Measurements from ENCODE around the gene IMPA2. TPM values are rescaled to one million over a fixed set of nuclear protein-coding genes. Genes with fewer than 3 reads are reported as not detected.

The IMPA2 gene
- total RNA-seq, 1 experiment from 2014 or later, result 113 TPM

DNA sequence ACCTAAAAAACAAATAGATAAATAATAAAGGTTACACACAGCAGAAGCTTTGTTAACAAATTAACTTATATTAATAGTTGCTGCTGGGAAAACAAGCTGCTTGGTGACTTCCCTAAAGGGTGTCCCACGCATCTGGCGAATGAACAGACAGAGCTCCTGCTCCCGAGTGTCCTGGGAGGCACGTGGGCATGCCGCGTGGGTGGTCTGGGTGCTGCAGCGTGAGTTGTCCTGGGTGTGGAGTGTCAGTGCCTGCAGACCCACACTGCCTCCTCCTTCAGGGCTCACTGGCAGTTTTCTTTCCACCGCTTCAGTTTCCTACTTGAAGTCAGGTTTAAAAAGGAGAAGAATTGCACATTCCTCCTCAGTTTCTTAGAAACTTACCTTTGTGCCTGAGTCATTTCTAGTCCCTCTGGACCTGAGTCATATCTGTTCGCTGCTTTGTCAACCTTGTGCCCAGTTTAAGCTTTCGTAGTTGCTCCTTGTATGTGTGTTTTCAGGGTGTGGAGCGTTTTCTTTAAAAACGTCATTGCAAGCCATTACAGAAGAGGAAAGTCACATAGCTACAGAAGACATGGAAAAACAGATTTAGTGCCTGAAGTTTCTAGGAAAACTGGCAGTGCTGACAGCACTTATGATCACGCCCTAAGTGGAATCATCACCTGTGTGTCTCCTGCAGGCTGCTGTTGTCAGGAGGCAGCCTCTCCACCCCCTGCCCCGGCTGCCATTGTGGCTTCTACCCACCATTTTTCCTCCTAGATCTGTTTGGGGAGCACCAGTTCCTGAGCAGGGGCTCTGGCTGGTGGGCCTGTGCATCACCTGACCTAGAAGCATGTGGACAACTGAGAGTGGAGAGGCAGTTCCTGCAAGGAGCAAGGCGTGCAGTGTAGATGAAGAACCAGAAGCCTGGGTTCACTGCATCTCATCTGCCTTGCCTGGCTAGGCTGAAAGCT is 24.5 kb downstream of the IMPA2 start (continued):
- TF ChIP-seq, protein P1, sequence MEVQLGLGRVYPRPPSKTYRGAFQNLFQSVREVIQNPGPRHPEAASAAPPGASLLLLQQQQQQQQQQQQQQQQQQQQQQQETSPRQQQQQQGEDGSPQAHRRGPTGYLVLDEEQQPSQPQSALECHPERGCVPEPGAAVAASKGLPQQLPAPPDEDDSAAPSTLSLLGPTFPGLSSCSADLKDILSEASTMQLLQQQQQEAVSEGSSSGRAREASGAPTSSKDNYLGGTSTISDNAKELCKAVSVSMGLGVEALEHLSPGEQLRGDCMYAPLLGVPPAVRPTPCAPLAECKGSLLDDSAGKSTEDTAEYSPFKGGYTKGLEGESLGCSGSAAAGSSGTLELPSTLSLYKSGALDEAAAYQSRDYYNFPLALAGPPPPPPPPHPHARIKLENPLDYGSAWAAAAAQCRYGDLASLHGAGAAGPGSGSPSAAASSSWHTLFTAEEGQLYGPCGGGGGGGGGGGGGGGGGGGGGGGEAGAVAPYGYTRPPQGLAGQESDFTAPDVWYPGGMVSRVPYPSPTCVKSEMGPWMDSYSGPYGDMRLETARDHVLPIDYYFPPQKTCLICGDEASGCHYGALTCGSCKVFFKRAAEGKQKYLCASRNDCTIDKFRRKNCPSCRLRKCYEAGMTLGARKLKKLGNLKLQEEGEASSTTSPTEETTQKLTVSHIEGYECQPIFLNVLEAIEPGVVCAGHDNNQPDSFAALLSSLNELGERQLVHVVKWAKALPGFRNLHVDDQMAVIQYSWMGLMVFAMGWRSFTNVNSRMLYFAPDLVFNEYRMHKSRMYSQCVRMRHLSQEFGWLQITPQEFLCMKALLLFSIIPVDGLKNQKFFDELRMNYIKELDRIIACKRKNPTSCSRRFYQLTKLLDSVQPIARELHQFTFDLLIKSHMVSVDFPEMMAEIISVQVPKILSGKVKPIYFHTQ (CRISPR knock-in tag; IDR thresholded peaks at IDR 0.05), result no peak
- TF ChIP-seq, protein P2, sequence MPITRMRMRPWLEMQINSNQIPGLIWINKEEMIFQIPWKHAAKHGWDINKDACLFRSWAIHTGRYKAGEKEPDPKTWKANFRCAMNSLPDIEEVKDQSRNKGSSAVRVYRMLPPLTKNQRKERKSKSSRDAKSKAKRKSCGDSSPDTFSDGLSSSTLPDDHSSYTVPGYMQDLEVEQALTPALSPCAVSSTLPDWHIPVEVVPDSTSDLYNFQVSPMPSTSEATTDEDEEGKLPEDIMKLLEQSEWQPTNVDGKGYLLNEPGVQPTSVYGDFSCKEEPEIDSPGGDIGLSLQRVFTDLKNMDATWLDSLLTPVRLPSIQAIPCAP (CRISPR knock-in tag; IDR thresholded peaks at IDR 0.05), result no peak
- TF ChIP-seq FOXK1 (CRISPR knock-in tag; IDR thresholded peaks at IDR 0.05), result no peak

DNA sequence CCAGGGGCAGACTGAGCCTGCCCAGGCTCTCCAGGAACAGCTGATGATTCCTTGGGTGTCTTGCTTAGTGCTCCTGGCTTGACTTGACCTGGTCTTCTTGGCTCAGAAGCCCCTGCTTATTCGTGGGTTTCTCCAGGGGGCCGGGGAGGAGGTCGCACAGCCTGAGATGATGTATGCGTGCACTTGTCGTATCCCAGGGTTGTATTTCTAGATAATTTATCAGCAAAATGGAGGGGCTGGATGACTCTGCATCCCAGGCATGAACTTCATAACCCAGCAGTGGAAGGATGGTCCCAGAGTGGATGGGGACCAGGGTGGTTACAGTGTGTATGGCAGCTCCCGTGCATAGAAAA is 25.2 kb downstream of the IMPA2 start:
- Mint-ChIP-seq H3K27ac (no peak overlapping the region), H3K9me3 (no peaks in the 10 kb centered on the region), H3K4me3 (no peak overlapping the region), H3K4me1 (no peaks in the 10 kb centered on the region), H3K27me3 (ENCODE audit: low read depth) (no peaks in the 10 kb centered on the region), H3K36me3 (peaks cover 52% of the 10 kb centered on the region)
- ChIA-PET CTCF (no interaction called here), POLR2A (no interaction called here)
- ATAC-seq, result no peak
- DNase-seq (ENCODE audit: low spot score), result no peak
- TF ChIP-seq ESRRA (CRISPR knock-in tag; IDR thresholded peaks at IDR 0.05; ENCODE audit: borderline replicate concordance) (no peak), ZNF416 (CRISPR knock-in tag; IDR thresholded peaks at IDR 0.05) (no peak), FOXK1 (CRISPR knock-in tag; IDR thresholded peaks at IDR 0.05) (no peak), ELF4 (CRISPR knock-in tag; IDR thresholded peaks at IDR 0.05; ENCODE audit: low read depth) (no peak), ZNF232 (CRISPR knock-in tag; IDR thresholded peaks at IDR 0.05) (no peak), SMAD3 (CRISPR knock-in tag; IDR thresholded peaks at IDR 0.05; ENCODE audit: borderline replicate concordance) (no peak), NFYB (CRISPR knock-in tag; conservative IDR thresholded peaks at IDR 0.05; ENCODE audit: low read depth) (no peak), SMAD4 (CRISPR knock-in tag; IDR thresholded peaks at IDR 0.05) (no peak), ZNF671 (CRISPR knock-in tag; IDR thresholded peaks at IDR 0.05) (no peak)
- TF ChIP-seq, protein P3, sequence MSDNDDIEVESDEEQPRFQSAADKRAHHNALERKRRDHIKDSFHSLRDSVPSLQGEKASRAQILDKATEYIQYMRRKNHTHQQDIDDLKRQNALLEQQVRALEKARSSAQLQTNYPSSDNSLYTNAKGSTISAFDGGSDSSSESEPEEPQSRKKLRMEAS (CRISPR knock-in tag; IDR thresholded peaks at IDR 0.05), result no peak
- TF ChIP-seq, protein P4, sequence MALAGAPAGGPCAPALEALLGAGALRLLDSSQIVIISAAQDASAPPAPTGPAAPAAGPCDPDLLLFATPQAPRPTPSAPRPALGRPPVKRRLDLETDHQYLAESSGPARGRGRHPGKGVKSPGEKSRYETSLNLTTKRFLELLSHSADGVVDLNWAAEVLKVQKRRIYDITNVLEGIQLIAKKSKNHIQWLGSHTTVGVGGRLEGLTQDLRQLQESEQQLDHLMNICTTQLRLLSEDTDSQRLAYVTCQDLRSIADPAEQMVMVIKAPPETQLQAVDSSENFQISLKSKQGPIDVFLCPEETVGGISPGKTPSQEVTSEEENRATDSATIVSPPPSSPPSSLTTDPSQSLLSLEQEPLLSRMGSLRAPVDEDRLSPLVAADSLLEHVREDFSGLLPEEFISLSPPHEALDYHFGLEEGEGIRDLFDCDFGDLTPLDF (CRISPR knock-in tag; IDR thresholded peaks at IDR 0.05), result no peak
- TF ChIP-seq, protein P5, sequence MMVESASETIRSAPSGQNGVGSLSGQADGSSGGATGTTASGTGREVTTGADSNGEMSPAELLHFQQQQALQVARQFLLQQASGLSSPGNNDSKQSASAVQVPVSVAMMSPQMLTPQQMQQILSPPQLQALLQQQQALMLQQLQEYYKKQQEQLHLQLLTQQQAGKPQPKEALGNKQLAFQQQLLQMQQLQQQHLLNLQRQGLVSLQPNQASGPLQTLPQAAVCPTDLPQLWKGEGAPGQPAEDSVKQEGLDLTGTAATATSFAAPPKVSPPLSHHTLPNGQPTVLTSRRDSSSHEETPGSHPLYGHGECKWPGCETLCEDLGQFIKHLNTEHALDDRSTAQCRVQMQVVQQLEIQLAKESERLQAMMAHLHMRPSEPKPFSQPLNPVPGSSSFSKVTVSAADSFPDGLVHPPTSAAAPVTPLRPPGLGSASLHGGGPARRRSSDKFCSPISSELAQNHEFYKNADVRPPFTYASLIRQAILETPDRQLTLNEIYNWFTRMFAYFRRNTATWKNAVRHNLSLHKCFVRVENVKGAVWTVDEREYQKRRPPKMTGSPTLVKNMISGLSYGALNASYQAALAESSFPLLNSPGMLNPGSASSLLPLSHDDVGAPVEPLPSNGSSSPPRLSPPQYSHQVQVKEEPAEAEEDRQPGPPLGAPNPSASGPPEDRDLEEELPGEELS (CRISPR knock-in tag; IDR thresholded peaks at IDR 0.05), result no peak
- TF ChIP-seq, protein P6, sequence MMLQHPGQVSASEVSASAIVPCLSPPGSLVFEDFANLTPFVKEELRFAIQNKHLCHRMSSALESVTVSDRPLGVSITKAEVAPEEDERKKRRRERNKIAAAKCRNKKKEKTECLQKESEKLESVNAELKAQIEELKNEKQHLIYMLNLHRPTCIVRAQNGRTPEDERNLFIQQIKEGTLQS (CRISPR knock-in tag; conservative IDR thresholded peaks at IDR 0.05), result no peak
- TF ChIP-seq, protein P7, sequence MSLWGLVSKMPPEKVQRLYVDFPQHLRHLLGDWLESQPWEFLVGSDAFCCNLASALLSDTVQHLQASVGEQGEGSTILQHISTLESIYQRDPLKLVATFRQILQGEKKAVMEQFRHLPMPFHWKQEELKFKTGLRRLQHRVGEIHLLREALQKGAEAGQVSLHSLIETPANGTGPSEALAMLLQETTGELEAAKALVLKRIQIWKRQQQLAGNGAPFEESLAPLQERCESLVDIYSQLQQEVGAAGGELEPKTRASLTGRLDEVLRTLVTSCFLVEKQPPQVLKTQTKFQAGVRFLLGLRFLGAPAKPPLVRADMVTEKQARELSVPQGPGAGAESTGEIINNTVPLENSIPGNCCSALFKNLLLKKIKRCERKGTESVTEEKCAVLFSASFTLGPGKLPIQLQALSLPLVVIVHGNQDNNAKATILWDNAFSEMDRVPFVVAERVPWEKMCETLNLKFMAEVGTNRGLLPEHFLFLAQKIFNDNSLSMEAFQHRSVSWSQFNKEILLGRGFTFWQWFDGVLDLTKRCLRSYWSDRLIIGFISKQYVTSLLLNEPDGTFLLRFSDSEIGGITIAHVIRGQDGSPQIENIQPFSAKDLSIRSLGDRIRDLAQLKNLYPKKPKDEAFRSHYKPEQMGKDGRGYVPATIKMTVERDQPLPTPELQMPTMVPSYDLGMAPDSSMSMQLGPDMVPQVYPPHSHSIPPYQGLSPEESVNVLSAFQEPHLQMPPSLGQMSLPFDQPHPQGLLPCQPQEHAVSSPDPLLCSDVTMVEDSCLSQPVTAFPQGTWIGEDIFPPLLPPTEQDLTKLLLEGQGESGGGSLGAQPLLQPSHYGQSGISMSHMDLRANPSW (CRISPR knock-in tag; conservative IDR thresholded peaks at IDR 0.05; ENCODE audit: low read depth), result no peak
- TF ChIP-seq, protein P8, sequence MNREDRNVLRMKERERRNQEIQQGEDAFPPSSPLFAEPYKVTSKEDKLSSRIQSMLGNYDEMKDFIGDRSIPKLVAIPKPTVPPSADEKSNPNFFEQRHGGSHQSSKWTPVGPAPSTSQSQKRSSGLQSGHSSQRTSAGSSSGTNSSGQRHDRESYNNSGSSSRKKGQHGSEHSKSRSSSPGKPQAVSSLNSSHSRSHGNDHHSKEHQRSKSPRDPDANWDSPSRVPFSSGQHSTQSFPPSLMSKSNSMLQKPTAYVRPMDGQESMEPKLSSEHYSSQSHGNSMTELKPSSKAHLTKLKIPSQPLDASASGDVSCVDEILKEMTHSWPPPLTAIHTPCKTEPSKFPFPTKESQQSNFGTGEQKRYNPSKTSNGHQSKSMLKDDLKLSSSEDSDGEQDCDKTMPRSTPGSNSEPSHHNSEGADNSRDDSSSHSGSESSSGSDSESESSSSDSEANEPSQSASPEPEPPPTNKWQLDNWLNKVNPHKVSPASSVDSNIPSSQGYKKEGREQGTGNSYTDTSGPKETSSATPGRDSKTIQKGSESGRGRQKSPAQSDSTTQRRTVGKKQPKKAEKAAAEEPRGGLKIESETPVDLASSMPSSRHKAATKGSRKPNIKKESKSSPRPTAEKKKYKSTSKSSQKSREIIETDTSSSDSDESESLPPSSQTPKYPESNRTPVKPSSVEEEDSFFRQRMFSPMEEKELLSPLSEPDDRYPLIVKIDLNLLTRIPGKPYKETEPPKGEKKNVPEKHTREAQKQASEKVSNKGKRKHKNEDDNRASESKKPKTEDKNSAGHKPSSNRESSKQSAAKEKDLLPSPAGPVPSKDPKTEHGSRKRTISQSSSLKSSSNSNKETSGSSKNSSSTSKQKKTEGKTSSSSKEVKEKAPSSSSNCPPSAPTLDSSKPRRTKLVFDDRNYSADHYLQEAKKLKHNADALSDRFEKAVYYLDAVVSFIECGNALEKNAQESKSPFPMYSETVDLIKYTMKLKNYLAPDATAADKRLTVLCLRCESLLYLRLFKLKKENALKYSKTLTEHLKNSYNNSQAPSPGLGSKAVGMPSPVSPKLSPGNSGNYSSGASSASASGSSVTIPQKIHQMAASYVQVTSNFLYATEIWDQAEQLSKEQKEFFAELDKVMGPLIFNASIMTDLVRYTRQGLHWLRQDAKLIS (CRISPR knock-in tag; IDR thresholded peaks at IDR 0.05; ENCODE audit: borderline replicate concordance), result no peak
- TF ChIP-seq, protein P9, sequence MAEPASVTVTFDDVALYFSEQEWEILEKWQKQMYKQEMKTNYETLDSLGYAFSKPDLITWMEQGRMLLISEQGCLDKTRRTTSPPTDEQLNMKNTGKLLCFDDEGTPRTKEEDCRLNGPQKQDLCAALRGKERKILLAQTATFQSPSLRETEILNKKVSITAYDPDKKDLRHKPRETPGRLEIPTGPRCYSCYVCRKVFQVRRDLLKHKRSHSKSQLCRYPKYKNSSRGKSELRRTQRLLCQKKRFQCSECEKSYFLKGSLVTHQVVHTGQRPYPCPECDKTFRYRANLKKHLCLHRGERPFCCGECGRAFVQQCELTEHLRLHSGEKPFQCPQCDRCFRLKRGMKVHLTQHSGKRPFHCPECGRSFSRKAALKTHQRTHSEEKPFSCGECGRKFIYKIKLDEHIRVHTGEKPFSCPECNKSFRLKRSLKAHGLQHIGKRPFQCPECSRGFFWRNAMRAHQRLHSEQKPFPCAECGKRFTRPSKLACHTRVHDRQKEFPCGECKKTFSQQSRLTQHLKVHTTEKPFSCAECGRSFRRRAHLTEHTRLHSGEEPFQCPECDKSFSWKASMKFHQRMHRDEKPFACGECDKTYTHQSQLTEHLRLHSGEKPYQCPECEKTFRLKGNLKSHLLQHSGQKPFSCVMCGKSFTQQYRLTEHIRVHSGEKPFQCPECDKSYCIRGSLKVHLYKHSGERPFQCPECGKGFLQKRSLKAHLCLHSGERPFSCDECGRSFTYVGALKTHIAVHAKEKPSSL (CRISPR knock-in tag; conservative IDR thresholded peaks at IDR 0.05), result no peak

Measured in WTC11 (cell line).